NCI-H510A treated with DMSO at 0.1 percent for 48 hours (cell line): Measurements from ENCODE around the gene CFTR.

Experiments
- DNase-seq: peaks from one replicate; lab custom pipeline; 2025; lab: John Stamatoyannopoulos, UW

The CFTR gene

DNA sequence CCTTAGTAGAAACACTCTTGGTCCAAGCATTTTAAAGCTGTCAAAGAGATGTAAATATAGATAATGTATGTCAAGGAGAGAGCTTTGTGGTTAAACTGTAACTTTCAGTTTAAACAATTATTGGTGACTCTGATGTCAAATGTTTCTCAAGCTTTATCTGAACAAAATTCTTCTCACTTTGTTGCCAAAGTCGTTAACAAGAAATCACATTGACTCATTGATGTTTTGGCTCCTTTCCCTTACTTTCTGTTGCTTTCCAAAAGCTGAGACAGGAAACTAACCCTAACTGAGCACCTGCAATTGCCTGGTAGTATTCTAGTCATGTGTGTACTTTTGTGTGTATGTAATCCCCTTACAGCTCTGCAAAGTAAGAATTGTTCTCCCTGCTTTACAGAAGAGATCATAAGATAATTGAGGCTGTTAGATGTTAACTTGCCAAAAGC, 108.5 kb downstream of the CFTR start:
- DNase-seq: no peak

DNA sequence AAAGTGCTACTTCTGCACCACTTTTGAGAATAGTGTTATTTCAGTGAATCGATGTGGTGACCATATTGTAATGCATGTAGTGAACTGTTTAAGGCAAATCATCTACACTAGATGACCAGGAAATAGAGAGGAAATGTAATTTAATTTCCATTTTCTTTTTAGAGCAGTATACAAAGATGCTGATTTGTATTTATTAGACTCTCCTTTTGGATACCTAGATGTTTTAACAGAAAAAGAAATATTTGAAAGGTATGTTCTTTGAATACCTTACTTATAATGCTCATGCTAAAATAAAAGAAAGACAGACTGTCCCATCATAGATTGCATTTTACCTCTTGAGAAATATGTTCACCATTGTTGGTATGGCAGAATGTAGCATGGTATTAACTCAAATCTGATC, 110.4 kb downstream of the CFTR start:
- no peak for DNase-seq

DNA sequence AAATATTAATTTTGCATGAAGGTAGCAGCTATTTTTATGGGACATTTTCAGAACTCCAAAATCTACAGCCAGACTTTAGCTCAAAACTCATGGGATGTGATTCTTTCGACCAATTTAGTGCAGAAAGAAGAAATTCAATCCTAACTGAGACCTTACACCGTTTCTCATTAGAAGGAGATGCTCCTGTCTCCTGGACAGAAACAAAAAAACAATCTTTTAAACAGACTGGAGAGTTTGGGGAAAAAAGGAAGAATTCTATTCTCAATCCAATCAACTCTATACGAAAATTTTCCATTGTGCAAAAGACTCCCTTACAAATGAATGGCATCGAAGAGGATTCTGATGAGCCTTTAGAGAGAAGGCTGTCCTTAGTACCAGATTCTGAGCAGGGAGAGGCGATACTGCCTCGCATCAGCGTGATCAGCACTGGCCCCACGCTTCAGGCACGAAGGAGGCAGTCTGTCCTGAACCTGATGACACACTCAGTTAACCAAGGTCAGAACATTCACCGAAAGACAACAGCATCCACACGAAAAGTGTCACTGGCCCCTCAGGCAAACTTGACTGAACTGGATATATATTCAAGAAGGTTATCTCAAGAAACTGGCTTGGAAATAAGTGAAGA, 112.3 kb downstream of the CFTR start:
- DNase-seq: no peak

DNA sequence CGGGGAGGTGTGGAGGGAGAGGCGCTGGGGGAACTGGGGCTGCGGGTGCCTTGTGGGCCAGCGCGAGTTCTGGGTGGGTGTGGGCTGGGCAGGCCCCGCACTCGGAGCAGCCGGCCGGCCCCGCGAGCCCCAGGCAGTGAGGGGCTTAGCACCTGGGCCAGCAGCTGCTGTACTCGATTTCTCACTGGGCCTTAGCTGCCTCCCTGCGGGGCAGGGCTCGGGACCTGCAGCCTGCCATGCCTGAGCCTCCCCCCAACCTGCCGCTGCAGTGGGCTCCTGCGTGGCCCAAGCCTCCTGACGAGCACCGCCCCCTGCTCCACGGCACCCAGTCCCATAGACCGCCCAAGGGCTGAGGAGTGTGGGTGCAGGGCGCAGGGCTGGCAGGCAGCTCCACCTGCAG, 116.3 kb downstream of the CFTR start:
- no peak for DNase-seq

DNA sequence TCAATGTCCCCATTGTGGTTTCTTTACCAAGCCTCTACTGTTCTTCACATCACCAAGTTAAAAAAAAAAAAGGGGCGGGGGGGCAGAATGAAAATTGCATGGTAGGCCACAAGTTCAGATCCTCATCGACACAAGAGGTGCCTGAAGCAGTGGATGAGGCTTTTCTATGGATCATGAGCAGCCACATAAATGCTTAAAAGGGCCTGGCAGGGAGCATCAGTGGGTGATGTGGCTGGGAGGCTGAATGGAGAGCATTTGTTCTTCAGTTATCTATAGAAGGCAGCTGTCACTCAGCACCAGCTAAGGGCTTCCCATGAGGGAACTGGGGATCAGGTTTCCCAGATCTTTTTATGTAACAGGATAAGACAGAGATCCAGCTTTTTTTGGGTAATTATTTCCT, 117.9 kb downstream of the CFTR start:
- no peak for DNase-seq

DNA sequence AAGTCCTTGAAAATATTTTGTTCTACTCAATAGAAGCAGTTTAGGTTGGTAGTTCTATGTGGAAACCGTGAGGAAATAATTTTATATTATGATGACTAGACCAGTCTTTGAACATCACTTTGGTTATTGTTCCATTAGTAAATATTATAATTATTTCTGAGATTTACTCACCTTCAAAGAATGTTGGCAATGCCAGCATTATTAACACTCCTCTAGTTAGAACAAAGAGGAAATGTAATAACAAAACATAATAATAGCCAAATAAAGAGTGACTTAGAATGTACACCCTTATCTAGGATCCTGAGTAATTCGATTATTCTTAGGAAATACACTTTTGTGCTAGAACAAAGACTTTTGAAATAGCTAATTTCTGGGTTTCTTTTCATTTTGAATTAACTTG, 121.1 kb downstream of the CFTR start:
- DNase-seq: no peak

DNA sequence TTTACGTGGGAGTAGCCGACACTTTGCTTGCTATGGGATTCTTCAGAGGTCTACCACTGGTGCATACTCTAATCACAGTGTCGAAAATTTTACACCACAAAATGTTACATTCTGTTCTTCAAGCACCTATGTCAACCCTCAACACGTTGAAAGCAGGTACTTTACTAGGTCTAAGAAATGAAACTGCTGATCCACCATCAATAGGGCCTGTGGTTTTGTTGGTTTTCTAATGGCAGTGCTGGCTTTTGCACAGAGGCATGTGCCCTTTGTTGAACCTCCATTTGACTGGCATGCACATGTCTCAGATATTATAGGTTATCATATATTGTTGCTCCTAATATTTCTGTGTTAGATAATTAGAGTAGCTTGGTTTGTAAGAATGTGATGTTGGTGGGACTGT, 123.8 kb downstream of the CFTR start:
- no peak for DNase-seq

DNA sequence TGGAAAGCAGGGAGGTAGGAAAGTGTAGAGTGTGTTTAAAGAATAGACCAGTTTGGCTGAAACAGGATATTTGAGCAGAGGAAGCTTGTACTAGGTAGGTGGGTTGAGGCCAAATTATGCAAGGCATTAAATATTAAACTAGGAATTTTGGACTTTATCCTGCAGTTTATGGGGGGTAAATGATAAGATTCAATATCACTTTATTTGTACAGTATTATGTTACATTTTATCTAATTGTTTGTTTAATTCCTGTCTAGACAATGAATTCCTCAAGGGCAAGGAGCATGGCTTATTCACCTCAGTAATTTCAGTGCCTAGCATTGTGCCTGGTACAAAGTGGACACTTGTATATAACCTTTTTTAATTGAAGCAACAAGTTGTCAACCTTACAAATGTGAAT, 125.9 kb downstream of the CFTR start:
- no peak for DNase-seq

DNA sequence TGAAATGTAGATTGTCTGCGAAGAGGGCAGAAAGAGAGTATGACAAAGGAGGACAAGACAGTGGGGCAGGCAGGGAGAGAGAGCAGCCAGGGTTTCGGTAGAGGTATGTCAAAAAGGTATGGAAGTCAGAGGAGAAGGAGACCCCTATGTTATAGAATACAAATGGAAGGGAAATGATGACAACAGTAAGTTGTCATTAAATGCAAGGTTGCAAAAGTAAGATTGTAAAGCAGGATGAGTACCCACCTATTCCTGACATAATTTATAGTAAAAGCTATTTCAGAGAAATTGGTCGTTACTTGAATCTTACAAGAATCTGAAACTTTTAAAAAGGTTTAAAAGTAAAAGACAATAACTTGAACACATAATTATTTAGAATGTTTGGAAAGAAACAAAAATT, 126.3 kb downstream of the CFTR start:
- DNase-seq: no peak

DNA sequence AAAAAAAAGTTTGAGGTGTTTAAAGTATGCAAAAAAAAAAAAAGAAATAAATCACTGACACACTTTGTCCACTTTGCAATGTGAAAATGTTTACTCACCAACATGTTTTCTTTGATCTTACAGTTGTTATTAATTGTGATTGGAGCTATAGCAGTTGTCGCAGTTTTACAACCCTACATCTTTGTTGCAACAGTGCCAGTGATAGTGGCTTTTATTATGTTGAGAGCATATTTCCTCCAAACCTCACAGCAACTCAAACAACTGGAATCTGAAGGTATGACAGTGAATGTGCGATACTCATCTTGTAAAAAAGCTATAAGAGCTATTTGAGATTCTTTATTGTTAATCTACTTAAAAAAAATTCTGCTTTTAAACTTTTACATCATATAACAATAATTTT, 130.6 kb downstream of the CFTR start:
- DNase-seq: no peak

DNA sequence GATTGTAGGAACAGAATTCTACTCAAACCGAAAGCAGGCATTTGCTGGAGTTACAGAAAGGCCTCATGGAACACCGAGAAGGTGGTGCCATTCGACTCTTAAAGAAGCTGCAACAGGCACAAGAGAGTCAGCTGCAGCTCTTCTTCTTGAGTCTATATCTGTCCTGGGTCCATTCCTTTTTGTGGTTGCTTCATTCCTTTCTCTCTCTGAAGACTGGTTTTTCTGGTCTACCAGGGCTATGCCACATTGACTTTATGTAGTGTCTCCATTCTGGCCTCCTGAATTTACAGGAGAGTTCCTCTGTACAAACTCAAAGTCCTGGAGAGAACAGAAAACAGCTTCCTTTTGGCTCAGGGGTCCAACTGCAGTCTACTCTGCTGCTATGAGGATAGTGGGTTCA, 132.8 kb downstream of the CFTR start:
- DNase-seq: no peak

DNA sequence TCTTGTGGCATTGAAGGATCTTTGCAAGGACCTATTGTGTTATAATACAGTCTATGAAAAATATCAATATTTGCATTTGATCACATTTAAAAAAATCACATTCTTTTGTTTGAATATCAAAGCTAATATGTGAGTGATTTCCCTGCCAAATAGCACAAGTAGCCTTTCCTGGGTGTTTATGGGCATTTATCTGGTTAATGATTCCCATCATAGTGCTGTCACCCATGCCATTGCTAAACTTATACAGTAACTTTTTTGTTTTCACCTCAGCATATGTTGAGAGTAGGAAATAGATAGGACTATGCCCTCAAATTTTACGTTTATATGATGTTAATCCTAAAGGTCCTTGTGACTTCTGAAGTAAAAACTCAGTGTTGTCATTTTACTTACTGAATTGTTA, 136.9 kb downstream of the CFTR start:
- DNase-seq: no peak

DNA sequence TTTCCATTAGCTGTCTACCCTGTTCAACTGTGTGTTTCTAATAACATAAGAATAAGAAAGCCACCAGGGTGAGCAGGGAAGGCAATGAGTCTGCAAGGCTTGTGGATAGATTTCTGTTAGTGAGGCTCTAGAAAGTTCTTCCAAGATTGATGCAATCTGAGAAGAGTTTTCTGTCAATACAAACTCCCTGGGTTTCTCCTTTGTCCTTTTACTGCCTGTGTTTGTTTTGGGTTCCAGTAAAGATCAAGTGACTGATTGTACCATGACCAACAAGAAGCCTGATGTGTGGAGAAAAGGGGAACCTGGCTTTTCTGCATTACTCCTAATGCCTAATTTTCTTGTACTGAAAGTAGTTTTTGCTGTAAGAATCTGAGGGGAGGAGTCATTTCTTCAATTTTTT, 139.9 kb downstream of the CFTR start:
- no peak for DNase-seq

DNA sequence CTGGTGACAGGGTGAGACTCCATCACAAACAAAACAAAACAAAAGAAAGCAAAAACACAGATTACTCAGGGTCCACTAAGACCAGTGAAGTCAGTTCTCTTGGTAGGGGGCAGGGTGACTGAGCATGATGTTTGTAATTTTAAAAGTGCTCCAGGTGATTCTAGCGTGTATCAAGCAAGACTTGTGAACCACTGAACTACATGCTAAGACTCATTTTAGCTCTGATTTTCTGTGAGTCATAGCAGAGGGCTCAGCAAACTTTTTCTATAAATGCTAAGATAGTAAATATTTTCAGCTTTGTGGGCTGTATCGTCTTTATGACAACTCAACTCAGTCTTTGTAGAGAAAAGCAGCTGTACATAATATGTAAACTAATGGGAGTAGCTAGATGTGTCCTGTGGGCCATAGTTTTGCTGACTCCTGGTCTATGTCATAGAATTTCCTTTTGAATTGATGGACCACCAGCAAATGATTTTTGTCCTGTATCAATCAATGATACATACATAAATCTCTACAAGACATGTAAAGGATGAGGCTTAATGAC, 141.3 kb downstream of the CFTR start:
- DNase-seq: no peak

DNA sequence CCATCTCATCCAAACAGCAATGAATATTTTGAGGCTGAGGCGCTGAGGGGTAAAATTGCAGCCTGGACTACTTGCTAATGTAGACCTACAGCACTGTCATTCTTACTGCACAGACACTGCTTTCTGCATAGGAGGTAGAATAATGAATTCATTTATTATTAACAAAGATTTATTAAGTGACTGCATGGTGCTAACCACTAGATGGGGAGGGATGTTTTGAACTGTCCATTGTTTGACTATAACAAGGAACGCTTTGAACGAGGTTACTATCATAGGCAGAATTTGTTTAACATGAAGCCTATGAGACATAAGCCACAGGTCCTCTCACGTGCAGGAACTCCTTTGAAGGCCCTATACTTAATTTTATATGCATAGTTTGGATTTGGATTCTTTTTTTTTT, 143.8 kb downstream of the CFTR start:
- no peak for DNase-seq

DNA sequence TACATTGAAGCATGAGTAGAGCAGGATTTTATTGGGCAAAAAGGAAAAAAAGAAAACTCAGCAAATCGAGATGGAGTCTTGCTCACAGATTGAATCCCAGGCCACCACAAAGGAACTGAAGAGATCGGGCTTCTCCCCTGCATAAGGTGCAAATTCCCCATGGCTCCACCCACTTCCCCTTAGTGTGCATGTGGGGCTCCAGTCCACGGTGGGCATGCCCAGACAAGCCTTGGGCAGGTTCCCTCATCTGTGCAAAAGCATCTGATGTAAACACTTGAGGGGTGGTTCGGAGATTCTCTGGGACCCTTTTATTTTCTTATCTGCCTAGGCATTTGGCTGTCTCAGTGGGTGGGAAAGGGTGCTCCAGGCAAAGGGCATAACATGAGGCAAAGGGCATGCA, 150.7 kb downstream of the CFTR start:
- DNase-seq: no peak

DNA sequence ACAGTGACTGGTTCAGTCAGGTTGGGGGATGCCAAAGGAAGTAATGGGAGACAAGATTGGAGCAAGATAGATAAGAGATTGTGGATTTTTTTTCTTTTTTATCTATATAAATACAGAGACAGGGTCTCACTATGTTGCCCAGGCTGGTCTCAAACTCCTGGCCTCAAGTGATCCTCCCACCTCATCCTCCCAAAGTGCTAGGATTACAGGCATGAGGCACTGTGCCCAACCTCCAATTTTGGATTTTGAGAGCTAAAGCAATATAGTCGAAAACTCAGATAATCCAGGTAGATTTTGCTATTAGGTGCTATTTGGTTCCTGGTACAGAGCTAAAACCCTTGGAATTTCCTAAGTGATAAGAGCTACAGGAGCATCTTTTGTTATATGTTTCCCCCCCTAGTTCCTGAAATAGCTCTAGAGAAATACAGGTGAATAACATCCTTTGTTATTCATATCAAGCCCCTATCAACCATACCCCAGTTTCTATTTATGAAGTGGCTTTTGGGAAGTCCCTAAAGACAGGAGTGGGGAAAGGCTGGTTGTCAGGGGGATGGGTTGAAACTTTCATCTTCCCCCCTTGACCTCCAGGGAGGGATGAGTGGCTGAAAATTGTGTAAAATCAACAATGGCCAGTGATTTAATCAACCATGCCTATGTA, 151.2 kb downstream of the CFTR start:
- no peak for DNase-seq

DNA sequence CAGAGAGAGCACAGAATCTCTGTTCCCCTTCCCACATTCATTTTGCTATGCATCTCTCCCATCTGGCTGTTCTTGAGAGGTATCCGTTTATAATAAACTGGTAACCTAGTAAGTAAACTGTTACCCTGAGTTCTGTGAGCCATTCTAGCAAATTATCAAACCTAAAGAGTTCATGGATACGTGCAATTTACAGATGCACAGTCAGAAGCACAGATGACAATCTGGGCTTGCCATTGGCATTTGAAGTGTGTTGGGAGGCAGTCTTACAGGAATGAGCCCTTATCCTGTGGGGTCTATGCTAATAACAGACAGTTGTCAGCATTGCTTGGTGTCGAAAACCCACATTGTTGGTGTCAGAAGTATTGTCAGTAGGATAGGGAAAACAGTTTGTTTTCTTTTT, 151.8 kb downstream of the CFTR start:
- no peak for DNase-seq

DNA sequence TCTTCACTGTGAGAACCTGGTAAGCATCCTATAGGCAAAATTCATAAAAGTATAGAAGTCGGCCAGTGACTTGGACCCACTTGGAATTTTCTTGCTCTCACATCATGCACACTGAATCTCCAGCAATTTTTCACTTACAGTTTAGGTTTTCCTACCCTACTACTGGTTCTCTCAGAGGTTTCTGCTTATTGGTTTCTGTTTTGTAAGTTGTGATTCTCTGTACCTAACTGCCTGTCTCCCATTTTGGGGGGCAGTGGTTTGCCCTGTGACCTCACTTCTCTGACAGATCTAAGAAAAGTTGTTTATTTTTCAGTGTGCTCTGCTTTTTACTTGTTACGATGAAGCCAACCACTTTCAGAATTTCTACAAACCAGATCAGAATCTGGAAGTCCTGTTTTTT, 158.1 kb downstream of the CFTR start:
- DNase-seq: no peak

DNA sequence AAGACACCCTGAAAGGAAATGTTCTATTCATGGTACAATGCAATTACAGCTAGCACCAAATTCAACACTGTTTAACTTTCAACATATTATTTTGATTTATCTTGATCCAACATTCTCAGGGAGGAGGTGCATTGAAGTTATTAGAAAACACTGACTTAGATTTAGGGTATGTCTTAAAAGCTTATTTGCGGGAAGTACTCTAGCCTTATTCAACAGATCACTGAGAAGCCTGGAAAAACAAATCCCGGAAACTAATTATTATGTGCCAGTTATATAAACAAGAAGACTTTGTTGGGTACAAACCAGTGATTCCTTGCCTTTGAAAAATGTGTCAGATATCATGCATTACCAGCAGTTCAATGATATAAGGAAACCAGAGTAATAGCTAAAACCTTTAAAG, 160.1 kb downstream of the CFTR start:
- DNase-seq: no peak

DNA sequence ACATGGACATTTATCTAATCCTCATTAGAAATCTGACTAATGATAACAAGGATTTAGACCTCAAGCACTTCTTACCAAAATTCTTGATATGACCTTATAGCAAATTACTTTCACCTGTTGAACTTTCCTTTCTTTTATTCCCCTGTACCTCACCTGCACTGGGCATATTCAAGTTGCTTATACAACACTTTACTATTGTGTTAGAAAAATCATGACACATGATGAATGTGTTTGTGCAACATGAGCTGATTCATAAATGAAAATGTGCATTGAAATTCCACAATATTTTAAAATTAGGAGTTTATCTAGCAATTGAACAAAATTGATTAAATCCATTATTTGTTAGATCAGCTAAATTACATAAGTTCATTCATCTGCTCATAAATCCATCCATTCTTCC, 160.6 kb downstream of the CFTR start:
- DNase-seq: no peak

DNA sequence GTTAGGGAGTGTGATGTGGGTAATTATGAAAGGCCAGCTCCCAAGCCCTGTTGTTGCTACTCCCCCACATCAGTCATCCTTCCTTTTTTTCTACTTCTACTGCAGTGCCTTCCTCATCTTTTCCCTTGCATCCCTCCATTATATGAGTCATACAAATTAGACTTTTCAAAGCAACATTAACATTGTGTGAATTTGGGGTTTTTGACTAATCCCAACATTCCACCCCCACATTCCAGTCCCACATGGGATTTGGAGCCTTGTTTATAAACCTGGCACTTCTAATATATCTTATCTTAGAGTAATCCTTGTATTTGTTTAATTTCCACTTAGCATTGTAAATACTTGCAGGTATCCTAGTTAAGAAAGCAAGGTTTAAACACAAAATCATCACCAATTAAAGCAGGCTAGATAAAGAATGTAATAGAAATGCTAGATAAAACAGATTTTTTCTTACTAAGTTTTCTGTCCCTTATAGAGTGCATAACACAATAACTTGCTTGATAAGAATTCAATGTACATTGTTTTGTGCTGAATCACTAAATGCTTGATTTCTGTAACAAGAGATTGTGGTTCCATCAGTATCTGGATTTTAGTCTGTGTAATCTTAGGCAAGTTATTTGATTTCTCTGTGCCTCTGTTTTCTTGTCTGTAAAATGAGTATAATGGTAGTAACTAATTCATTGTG, 165.8 kb downstream of the CFTR start:
- DNase-seq: no peak

DNA sequence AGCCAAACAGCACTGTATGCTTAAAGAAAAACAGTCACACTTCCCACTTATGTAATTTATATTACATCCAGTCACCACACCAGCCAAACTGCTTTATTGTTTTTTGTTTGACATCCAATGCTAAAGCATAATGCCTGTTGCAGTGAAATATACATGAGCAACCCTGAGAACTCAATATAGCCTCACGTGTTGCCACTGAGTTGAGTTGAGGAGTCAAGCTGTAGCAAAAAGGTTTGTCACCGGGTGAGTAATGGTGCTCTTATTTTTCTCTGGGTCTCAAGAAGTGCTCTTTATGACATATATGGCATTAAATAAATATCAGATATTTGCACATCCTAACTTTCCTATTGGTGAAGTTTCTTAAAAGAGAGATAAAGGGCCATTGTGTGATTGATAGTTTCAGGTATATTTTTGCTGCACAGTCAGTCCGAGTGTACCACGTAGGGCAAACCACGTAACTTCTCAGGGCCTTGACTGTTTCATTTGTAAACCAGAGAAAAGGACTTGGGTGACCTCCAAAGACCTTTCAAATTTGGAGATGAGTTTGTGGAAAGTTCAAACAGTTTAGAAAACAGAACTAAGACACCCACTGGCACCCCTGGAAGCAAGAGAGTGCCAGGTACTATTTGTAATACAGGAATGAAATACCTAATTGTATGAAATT, 168.5 kb downstream of the CFTR start:
- no peak for DNase-seq
